Kidney (tissue), 14 donors: Measurements from ENCODE around the gene COL8A1. TPM values are rescaled to one million over a fixed set of nuclear protein-coding genes. Genes with fewer than 3 reads are reported as not detected.

ENCODE experiments used
- DNase-seq, 5 donors: peaks; one replicate each; pipeline ENCODE4 v3.0.0-alpha.2; 2013 to 2020
- FAIRE-seq: peaks from 2 replicates; lab custom pipeline; 2012; peaks lifted over from hg19 to GRCh38; lab: Jason Lieb, UNC
- H3K27ac ChIP-seq, 2 donors: one replicate each; pipeline ENCODE4 v1.7.0; 2013; ENCODE audit warnings: low read depth in 2 of 2, low read length in 2 of 2, inconsistent platforms in 1 of 2
- H3K27me3 ChIP-seq: one replicate; pipeline ENCODE4 v1.7.1; 2013; ENCODE audit warnings: low read length, inconsistent platforms; ENCODE audit not compliant: control insufficient read depth, insufficient read depth
- H3K36me3 ChIP-seq, 3 donors: one replicate each; pipeline versions ENCODE4 v1.7.0 to v1.7.1; 2013; ENCODE audit warnings: low read length in 3 of 3, control low read depth in 1 of 3, inconsistent platforms in 1 of 3; ENCODE audit not compliant: insufficient read depth in 3 of 3, control insufficient read depth in 2 of 3
- H3K4me1 ChIP-seq, 3 donors: one replicate each; pipeline versions ENCODE4 v1.7.0 to v1.7.1; 2013; ENCODE audit warnings: low read length in 3 of 3, inconsistent platforms in 1 of 3, low read depth in 1 of 3; ENCODE audit not compliant: control insufficient read depth in 2 of 3, insufficient read depth in 2 of 3
- H3K4me3 ChIP-seq, 3 donors: one replicate each; pipeline versions ENCODE4 v1.7.0 to v1.8.1; 2013; ENCODE audit warnings: low read length in 3 of 3, control low read depth in 1 of 3, inconsistent platforms in 1 of 3
- H3K9ac ChIP-seq, 3 donors: one replicate each; pipeline versions ENCODE4 v1.7.0 to v1.7.1; 2013; ENCODE audit warnings: low read length in 3 of 3, control low read depth in 1 of 3, inconsistent platforms in 1 of 3
- H3K9me3 ChIP-seq, 3 donors: one replicate each; pipeline versions ENCODE4 v1.7.0 to v1.7.1; 2013; ENCODE audit warnings: low read length in 3 of 3, control low read depth in 1 of 3, inconsistent platforms in 1 of 3; ENCODE audit not compliant: control insufficient read depth in 2 of 3, insufficient read depth in 1 of 3
- CTCF ChIP-seq: IDR thresholded peaks from 3 replicates; pipeline ENCODE4 v1.5.1; 2012; ENCODE audit warnings: mild to moderate bottlenecking, moderate library complexity, borderline replicate concordance; ENCODE audit not compliant: insufficient read depth; ENCODE audit errors: extremely low read depth
- intact Hi-C: fragments of 100-400 bp; cut with DNase I; formaldehyde crosslinking; loops from one replicate; pipeline ENCODE4 v1.11.1; 2022
- polyA plus RNA-seq: library from polyadenylated mRNA; stranded (reverse); fragments of 350-450 nt; fragmentation: Illumina TruSeq; extraction: RNeasy Lipid Tissue Mini Kit (QIAGEN cat#74804); gene quantifications from one replicate; pipeline ENCODE4 v1.2.3, GENCODE V29; 2014; ENCODE audit warnings: low read depth, low replicate concordance; ENCODE audit not compliant: insufficient read depth
- total RNA-seq: library from RNA; stranded (reverse); fragmentation: NEBNext Ultra II Directional; extraction: Animal tissue kit (Norgen Biotek cat#: 25700); gene quantifications from one replicate; pipeline ENCODE4 v1.2.1, GENCODE V29; 2021
- donor health status: control.
- donor health status: control.
- donor health status: control.
- donor health status: control.
- donor health status: control.
- donor health status: DM: yes; HTN: yes; CAD: no.
- donor health status: Normal renal cell carcinoma (clear cell type).

Gene COL8A1
- total and polyA plus RNA-seq, 2 donors from 2014 or later = 3.6 to 24.2 TPM

DNA sequence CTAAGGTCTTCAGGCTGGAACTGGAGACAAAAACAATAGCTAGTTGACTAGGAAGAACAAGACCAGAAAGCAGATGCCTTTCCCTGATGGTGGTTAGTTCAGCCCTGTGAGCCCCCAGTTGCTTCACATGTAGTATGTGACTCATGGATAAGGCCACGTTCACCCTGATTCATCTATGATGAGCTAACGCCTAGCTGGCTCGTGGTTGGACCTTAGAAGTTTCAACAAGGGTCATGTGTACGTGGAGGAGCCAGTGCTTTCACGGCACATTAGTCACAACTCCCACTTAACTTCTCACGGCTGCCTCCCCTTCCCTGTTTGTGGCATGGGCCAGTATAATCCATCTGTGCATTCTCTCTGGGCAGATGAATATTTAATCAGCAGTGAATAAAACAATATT is 20.6 kb downstream of the COL8A1 start:
- FAIRE-seq = no peak
- no peak overlapping the region for H3K27ac ChIP-seq
- no peak for TF ChIP-seq CTCF
- intact Hi-C loops = no loop called here
- no peaks in the 10 kb centered on the region for H3K27me3 ChIP-seq
- no peaks in the 10 kb centered on the region for H3K9me3 ChIP-seq
- H3K4me3 ChIP-seq = no peak overlapping the region
- H3K9ac ChIP-seq = no peak overlapping the region
- no peak for DNase-seq
- H3K4me1 ChIP-seq = peaks cover 0 to 2% (median 0%) of the 10 kb centered on the region in 3 donors
- no peaks in the 10 kb centered on the region for H3K36me3 ChIP-seq

DNA sequence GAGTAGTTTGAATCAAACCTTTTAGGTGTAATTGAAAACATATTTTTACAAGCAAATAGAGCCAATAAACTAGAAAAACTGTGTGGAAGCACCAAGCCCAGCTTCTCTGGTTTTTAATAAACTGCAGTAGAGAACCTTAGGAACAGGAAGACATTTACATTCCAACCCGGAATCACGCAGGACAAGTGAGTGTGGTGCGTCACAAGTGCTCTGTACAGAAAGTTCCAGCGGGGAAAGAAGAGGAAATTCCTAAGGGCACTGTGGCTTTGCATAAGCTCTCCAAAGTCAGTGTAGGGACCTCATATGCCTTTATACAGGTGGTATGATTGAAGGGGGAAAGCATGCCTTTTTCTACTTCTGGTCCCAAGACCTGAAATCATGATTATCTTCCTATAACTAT is 21.6 kb downstream of the COL8A1 start:
- Histone ChIP-seq H3K27me3 (no peaks in the 10 kb centered on the region), H3K27ac (peak overlapping the region; percentile 34 to 68), H3K9me3 (no peaks in the 10 kb centered on the region), H3K4me1 (peaks cover 0 to 2% (median 0%) of the 10 kb centered on the region in 3 donors), H3K36me3 (no peaks in the 10 kb centered on the region), H3K9ac (no peak overlapping the region), H3K4me3 (no peak overlapping the region)
- intact Hi-C loops = no loop called here
- DNase-seq (no peak), FAIRE-seq (no peak)
- no peak for TF ChIP-seq CTCF

DNA sequence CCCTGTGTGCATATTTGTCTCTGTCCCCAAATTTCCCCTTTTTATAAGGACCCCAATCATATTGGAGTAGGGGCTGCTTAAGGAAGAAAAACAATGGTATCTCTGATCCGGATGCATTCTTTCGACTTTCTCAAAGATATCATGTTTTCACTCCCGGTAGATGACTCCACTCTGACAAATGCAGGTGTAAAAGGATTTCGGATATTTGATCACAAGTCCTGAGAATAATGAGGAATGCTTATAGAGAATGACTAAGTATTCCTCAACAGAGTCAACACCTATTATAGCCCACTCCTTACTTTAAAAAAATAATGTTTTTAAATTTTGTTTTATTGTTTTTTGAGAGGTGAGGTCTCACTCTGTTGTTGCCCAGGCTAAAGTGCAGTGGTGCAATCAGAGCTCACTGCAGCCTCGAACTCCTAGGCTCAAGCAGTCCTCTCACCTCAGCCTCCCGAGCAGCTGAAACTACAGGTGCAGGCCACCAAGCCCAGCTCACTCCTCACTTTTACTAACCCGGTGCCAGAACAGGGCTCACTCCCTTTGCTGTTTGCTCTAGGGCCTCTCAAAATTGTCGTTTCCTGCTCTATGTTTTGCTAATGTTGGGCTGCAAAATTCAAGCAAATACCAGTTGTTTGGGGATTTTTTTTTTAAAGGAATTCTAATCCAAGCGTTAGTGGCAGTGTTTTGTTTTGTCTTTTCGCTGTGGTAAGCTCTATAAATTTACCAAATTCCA is 24.6 kb downstream of the COL8A1 start:
- Histone ChIP-seq H3K4me3 (no peak overlapping the region), H3K27me3 (no peaks in the 10 kb centered on the region), H3K36me3 (no peaks in the 10 kb centered on the region), H3K9ac (no peak overlapping the region), H3K9me3 (no peaks in the 10 kb centered on the region), H3K27ac (no peak overlapping the region), H3K4me1 (peaks cover 0 to 2% (median 0%) of the 10 kb centered on the region in 3 donors)
- no peak for FAIRE-seq
- no peak for DNase-seq
- intact Hi-C loops = no loop called here
- TF ChIP-seq CTCF = no peak
